HEK293 (cell line): ENCODE results near the gene SRRM5.
"Not testable (repeated sequence)": the region's sequence is repeated elsewhere in the genome, so short reads cannot be mapped to it uniquely, and the experiment has no call there.

ENCODE experiments used
- CTCF ChIA-PET: fragments of 350-600 bp; formaldehyde crosslinking; extraction: SDS; loops from one replicate; lab custom pipeline; 2021; ENCODE audit warnings: antibody characterized with exemption; lab: Yijun Ruan, JAX
- POLR2A ChIA-PET: fragments of 300-600 bp; formaldehyde crosslinking; extraction: SDS; loops from one replicate; lab custom pipeline; 2020; ENCODE audit warnings: antibody characterized with exemption, inconsistent platforms; lab: Yijun Ruan, JAX
- H3K27ac ChIP-seq: fragments of 200-500 bp; sonication (Bioruptor generic); 2 replicates; pipeline ENCODE4 v1.5.1; 2014; ENCODE audit warnings: low read depth, low read length, control low read depth, inconsistent platforms; ENCODE audit errors: extremely low read depth
- H3K36me3 ChIP-seq, 2 experiments: fragments of 200-500 bp in 1 of 2; sonication (Bioruptor generic) in 1 of 2; 1 replicate in 1 of 2; 2 replicates in 1 of 2; pipeline ENCODE4 v1.5.1; 2014 to 2017; ENCODE audit warnings: inconsistent platforms in 2 of 2, low read length in 2 of 2; ENCODE audit not compliant: control insufficient read depth in 2 of 2, insufficient read depth in 1 of 2
- H3K4me1 ChIP-seq: fragments of 200-500 bp; sonication (Bioruptor generic); 2 replicates; pipeline ENCODE4 v1.5.1; 2014; ENCODE audit warnings: mild to moderate bottlenecking, low read length, inconsistent platforms; ENCODE audit not compliant: control insufficient read depth, insufficient read depth
- H3K4me3 ChIP-seq: 2 replicates; pipeline ENCODE4 v1.5.1; 2011; ENCODE audit warnings: low read depth, mild to moderate bottlenecking, control low read depth, low read length, moderate library complexity
- H3K9me3 ChIP-seq: fragments of 200-500 bp; sonication (Bioruptor generic); 2 replicates; pipeline ENCODE4 v1.5.1; 2014; ENCODE audit warnings: low read depth, low read length, inconsistent platforms; ENCODE audit not compliant: control insufficient read depth, insufficient read depth
- GLIS1 ChIP-seq: fragments of 450-650 bp; formaldehyde crosslinking; IDR thresholded peaks from 2 replicates; pipeline ENCODE4 v1.5.1; 2016; ENCODE audit warnings: missing biosample characterization, missing genetic modification characterization
- HOXA7 ChIP-seq: sonication (generic); formaldehyde crosslinking; IDR thresholded peaks from 2 replicates; pipeline ENCODE4 v1.8.1; 2022; ENCODE audit warnings: missing genetic modification reagents, borderline replicate concordance
- KLF16 ChIP-seq: fragments of 450-650 bp; formaldehyde crosslinking; IDR thresholded peaks from 2 replicates; pipeline ENCODE4 v1.5.1; 2017; ENCODE audit warnings: missing biosample characterization, missing genetic modification characterization
- PRDM1 ChIP-seq: fragments of 450-650 bp; formaldehyde crosslinking; IDR thresholded peaks from 2 replicates; pipeline ENCODE4; 2016; ENCODE audit warnings: missing biosample characterization, missing genetic modification characterization
- SALL2 ChIP-seq: fragments of 450-650 bp; formaldehyde crosslinking; IDR thresholded peaks from 2 replicates; pipeline ENCODE4 v1.5.0; 2017; ENCODE audit warnings: missing biosample characterization, mild to moderate bottlenecking, missing genetic modification characterization, borderline replicate concordance
- SETDB1 ChIP-seq: IDR thresholded peaks from one replicate; pipeline ENCODE4 v1.6.1; 2017; ENCODE audit warnings: mild to moderate bottlenecking, low read length, moderate library complexity, mixed read lengths; ENCODE audit not compliant: insufficient read length
- SP3 ChIP-seq: fragments of 450-650 bp; formaldehyde crosslinking; IDR thresholded peaks from 2 replicates; pipeline ENCODE4 v1.5.1; 2016; ENCODE audit warnings: missing biosample characterization, missing genetic modification characterization
- TCF7L2 ChIP-seq: IDR thresholded peaks from 2 replicates; pipeline ENCODE4 v1.6.1; 2011; ENCODE audit warnings: low read depth, mild to moderate bottlenecking, inconsistent platforms, low read length, moderate library complexity, borderline replicate concordance
- ZIC2 ChIP-seq: fragments of 450-650 bp; formaldehyde crosslinking; IDR thresholded peaks from 2 replicates; pipeline ENCODE4 v1.5.1; 2016; ENCODE audit warnings: missing biosample characterization, missing genetic modification characterization
- ZNF10 ChIP-seq: fragments of 450-650 bp; formaldehyde crosslinking; IDR thresholded peaks from 2 replicates; pipeline ENCODE4 v1.5.1; 2017; ENCODE audit warnings: missing biosample characterization, missing genetic modification characterization
- ZNF121 ChIP-seq: fragments of 450-650 bp; formaldehyde crosslinking; IDR thresholded peaks from 2 replicates; pipeline ENCODE4 v1.5.1; 2016; ENCODE audit warnings: missing biosample characterization, missing genetic modification characterization
- ZNF157 ChIP-seq: fragments of 450-650 bp; formaldehyde crosslinking; IDR thresholded peaks from 2 replicates; pipeline ENCODE4 v1.5.1; 2016; ENCODE audit warnings: missing biosample characterization, missing genetic modification characterization
- ZNF184 ChIP-seq: fragments of 450-650 bp; IDR thresholded peaks from 2 replicates; pipeline ENCODE4 v1.5.1; 2018; ENCODE audit warnings: missing biosample characterization, mild to moderate bottlenecking, missing genetic modification characterization
- ZNF211 ChIP-seq: fragments of 450-650 bp; formaldehyde crosslinking; IDR thresholded peaks from 2 replicates; pipeline ENCODE4 v1.5.1; 2016; ENCODE audit warnings: low read depth, missing biosample characterization, missing genetic modification characterization
- ZNF214 ChIP-seq: fragments of 450-650 bp; formaldehyde crosslinking; IDR thresholded peaks from 2 replicates; pipeline ENCODE4 v1.5.1; 2017; ENCODE audit warnings: missing biosample characterization, mild to moderate bottlenecking, missing genetic modification characterization, borderline replicate concordance
- ZNF221 ChIP-seq: fragments of 450-650 bp; formaldehyde crosslinking; IDR thresholded peaks from 2 replicates; pipeline ENCODE4 v1.5.1; 2017; ENCODE audit warnings: missing biosample characterization, missing genetic modification characterization, borderline replicate concordance
- ZNF239 ChIP-seq: fragments of 450-650 bp; formaldehyde crosslinking; IDR thresholded peaks from 2 replicates; pipeline ENCODE4 v1.5.1; 2016; ENCODE audit warnings: missing biosample characterization, missing genetic modification characterization
- ZNF292 ChIP-seq: fragments of 450-650 bp; formaldehyde crosslinking; IDR thresholded peaks from 2 replicates; pipeline ENCODE4 v1.5.1; 2016; ENCODE audit warnings: low read depth, missing biosample characterization, missing genetic modification characterization, borderline replicate concordance
- ZNF366 ChIP-seq: fragments of 450-650 bp; formaldehyde crosslinking; conservative IDR thresholded peaks from 2 replicates; pipeline ENCODE4 v1.5.1; 2016; ENCODE audit warnings: missing biosample characterization, missing genetic modification characterization
- ZNF571 ChIP-seq: fragments of 450-650 bp; formaldehyde crosslinking; IDR thresholded peaks from 2 replicates; pipeline ENCODE4 v1.5.0; 2017; ENCODE audit warnings: missing biosample characterization, missing genetic modification characterization
- ZNF596 ChIP-seq: fragments of 450-650 bp; IDR thresholded peaks from 2 replicates; pipeline ENCODE4 v1.5.0; 2018; ENCODE audit warnings: missing biosample characterization, mild to moderate bottlenecking, missing genetic modification characterization, moderate library complexity
- ZNF621 ChIP-seq: fragments of 450-650 bp; formaldehyde crosslinking; IDR thresholded peaks from 2 replicates; pipeline ENCODE4 v1.5.1; 2017; ENCODE audit warnings: missing biosample characterization, missing genetic modification characterization
- ZNF658 ChIP-seq: fragments of 450-650 bp; formaldehyde crosslinking; IDR thresholded peaks from 2 replicates; pipeline ENCODE4; 2016; ENCODE audit warnings: missing biosample characterization, missing genetic modification characterization
- ZNF785 ChIP-seq: fragments of 450-650 bp; formaldehyde crosslinking; IDR thresholded peaks from 2 replicates; pipeline ENCODE4 v1.5.1; 2016; ENCODE audit warnings: missing biosample characterization, missing genetic modification characterization
- TF ChIP-seq, protein P1 (sequence below): fragments of 450-650 bp; formaldehyde crosslinking; conservative IDR thresholded peaks from 2 replicates; pipeline ENCODE4 v1.5.1; 2016; ENCODE audit warnings: low read depth, missing biosample characterization, missing genetic modification characterization

Gene SRRM5

GRCh38 chr19:43649514-43649913, 37.6 kb downstream of the SRRM5 start:
- CTCF ChIA-PET = interaction anchor here (0.5 to 1.9 kb wide), 6 partner anchors 13 to 246 kb away, joined by 4 to 12 read pairs (median 4); partner anchors contain the start of gene ZNF576
- Histone ChIP-seq H3K36me3 (peaks cover 20 to 45% of the 10 kb centered on the region in 2 experiments), H3K4me1 (peaks cover 3% of the 10 kb centered on the region), H3K9me3 (peaks cover 8% of the 10 kb centered on the region; the same call in 1 of the 2 replicates), H3K4me3 (no peak overlapping the region), H3K27ac (no peak overlapping the region)
- POLR2A ChIA-PET = interaction anchor here (1.9 kb wide), 1 partner anchor 8 kb away, joined by 6 read pairs; no protein-coding TSS in a partner anchor
- peak; percentile 82 for TF ChIP-seq PRDM1
- TF ChIP-seq ZNF366 (tag by site-specific recombination) = peak; percentile 97
- no peak for TF ChIP-seq ZNF157 (tag by site-specific recombination)

- not testable (repeated sequence) for H3K27ac ChIP-seq, H3K4me3 ChIP-seq, H3K4me1 ChIP-seq, H3K9me3 ChIP-seq
- ChIA-PET CTCF (interaction anchor here (0.5 to 4.6 kb wide), 7 partner anchors 12 to 247 kb away, joined by 3 to 52 read pairs (median 4); no protein-coding TSS in a partner anchor), POLR2A (interaction anchor here (1.9 kb wide), 1 partner anchor 9 kb away, joined by 6 read pairs; no protein-coding TSS in a partner anchor)
- peaks cover 25 to 53% of the 10 kb centered on the region in 2 experiments for H3K36me3 ChIP-seq
- TF ChIP-seq ZNF785 = 0 out of 2 replicates have a peak, but pooled peaks have one; percentile 27
- TF ChIP-seq ZNF121 (tag by site-specific recombination) = peak; percentile 98
Observed at GRCh38 chr19:43650276-43650675, 38.4 kb downstream of the SRRM5 start.

GRCh38 chr19:43651758-43652545, 40.1 kb downstream of the SRRM5 start:
- Histone ChIP-seq H3K27ac (0 out of 2 replicates have a peak overlapping the region, but pooled peaks have one; percentile 1), H3K36me3 (peaks cover 36 to 68% of the 10 kb centered on the region in 2 experiments), H3K9me3 (peaks cover 6% of the 10 kb centered on the region; the same call in 1 of the 2 replicates), H3K4me1 (peaks cover 3% of the 10 kb centered on the region), H3K4me3 (no peak overlapping the region)
- POLR2A ChIA-PET = interaction anchor here (1.1 kb wide), 1 partner anchor 16 kb away, joined by 9 read pairs; no protein-coding TSS in a partner anchor
- CTCF ChIA-PET = interaction anchor here (0.5 to 4.6 kb wide), 35 partner anchors 10 to 226 kb away, joined by 3 to 52 read pairs (median 4); partner anchors contain the start of genes IRGC, IRGQ, ZNF575 and ZNF576
- TF ChIP-seq ZNF596 (tag by site-specific recombination) (no peak), TCF7L2 (no peak), GLIS1 (tag by site-specific recombination) (peak; percentile 82), ZNF621 (tag by site-specific recombination) (no peak), ZIC2 (no peak; the same call in 1 of the 2 replicates), KLF16 (tag by site-specific recombination) (no peak), ZNF292 (tag by site-specific recombination) (no peak), SALL2 (tag by site-specific recombination) (no peak), ZNF658 (no peak), ZNF221 (tag by site-specific recombination) (no peak), SETDB1 (no peak), ZNF184 (tag by site-specific recombination) (no peak), ZNF239 (tag by site-specific recombination) (no peak), ZNF211 (tag by site-specific recombination) (no peak), ZNF10 (tag by site-specific recombination) (no peak), HOXA7 (CRISPR knock-in tag) (no peak), SP3 (tag by site-specific recombination) (no peak), ZNF571 (tag by site-specific recombination) (no peak), ZNF214 (no peak)
- TF ChIP-seq, protein P1, sequence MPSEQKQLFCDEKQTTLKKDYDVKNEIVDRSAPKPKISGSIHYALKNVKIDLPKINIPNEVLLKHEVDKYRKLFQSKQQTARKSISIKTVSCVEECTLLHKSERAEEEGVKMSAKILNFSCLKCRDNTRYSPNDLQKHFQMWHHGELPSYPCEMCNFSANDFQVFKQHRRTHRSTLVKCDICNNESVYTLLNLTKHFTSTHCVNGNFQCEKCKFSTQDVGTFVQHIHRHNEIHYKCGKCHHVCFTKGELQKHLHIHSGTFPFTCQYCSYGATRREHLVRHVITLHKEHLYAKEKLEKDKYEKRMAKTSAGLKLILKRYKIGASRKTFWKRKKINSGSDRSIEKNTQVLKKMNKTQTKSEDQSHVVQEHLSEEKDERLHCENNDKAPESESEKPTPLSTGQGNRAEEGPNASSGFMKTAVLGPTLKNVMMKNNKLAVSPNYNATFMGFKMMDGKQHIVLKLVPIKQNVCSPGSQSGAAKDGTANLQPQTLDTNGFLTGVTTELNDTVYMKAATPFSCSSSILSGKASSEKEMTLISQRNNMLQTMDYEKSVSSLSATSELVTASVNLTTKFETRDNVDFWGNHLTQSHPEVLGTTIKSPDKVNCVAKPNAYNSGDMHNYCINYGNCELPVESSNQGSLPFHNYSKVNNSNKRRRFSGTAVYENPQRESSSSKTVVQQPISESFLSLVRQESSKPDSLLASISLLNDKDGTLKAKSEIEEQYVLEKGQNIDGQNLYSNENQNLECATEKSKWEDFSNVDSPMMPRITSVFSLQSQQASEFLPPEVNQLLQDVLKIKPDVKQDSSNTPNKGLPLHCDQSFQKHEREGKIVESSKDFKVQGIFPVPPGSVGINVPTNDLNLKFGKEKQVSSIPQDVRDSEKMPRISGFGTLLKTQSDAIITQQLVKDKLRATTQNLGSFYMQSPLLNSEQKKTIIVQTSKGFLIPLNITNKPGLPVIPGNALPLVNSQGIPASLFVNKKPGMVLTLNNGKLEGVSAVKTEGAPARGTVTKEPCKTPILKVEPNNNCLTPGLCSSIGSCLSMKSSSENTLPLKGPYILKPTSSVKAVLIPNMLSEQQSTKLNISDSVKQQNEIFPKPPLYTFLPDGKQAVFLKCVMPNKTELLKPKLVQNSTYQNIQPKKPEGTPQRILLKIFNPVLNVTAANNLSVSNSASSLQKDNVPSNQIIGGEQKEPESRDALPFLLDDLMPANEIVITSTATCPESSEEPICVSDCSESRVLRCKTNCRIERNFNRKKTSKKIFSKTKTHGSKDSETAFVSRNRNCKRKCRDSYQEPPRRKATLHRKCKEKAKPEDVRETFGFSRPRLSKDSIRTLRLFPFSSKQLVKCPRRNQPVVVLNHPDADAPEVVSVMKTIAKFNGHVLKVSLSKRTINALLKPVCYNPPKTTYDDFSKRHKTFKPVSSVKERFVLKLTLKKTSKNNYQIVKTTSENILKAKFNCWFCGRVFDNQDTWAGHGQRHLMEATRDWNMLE (tag by site-specific recombination) = 0 out of 2 replicates have a peak, but pooled peaks have one; percentile 13
